ENCODE measurements around the gene PDC.

DNA sequence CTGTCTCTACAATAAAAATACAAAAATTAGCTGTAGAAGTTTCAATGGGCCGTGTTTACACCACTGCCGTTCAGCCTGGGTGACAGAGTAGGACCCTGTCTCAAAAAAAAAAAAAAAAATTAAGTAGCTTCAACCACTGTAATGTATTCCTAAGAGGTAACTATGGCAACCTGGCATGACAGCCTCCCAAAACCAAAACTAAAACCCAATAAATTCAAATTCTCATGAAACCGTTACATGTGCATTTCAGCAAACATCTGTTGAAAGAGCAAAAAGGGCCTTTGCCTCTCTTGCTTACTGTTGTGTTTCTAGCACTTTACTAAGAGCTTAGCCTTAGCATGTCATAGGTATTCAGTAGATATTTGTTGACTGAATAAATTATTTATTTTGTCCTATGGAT, 51.8 kb downstream of the PDC start:
- TF ChIP-seq, protein P1, sequence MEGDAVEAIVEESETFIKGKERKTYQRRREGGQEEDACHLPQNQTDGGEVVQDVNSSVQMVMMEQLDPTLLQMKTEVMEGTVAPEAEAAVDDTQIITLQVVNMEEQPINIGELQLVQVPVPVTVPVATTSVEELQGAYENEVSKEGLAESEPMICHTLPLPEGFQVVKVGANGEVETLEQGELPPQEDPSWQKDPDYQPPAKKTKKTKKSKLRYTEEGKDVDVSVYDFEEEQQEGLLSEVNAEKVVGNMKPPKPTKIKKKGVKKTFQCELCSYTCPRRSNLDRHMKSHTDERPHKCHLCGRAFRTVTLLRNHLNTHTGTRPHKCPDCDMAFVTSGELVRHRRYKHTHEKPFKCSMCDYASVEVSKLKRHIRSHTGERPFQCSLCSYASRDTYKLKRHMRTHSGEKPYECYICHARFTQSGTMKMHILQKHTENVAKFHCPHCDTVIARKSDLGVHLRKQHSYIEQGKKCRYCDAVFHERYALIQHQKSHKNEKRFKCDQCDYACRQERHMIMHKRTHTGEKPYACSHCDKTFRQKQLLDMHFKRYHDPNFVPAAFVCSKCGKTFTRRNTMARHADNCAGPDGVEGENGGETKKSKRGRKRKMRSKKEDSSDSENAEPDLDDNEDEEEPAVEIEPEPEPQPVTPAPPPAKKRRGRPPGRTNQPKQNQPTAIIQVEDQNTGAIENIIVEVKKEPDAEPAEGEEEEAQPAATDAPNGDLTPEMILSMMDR (IDR thresholded peaks at IDR 0.05) = no peak
- TF ChIP-seq POLR2A (IDR thresholded peaks at IDR 0.05) = no peak
